T-helper 1 cell (primary cell): Measurements from ENCODE around the gene NODAL.
A peak's percentile ranks its signal among the peaks of the same experiment; 100 is the strongest.

Experiments used
- DNase-seq, 5 donors: peaks; one replicate each; pipeline ENCODE4 v3.0.0-alpha.2; 2012 to 2020

NODAL gene

GRCh38 chr10:70432561-70433263 lies 8.8 kb downstream of the NODAL start:
- DNase-seq: peak in 1 of 5 donors; percentile 30

- no peak for DNase-seq
Measured at GRCh38 chr10:70432101-70432500, 9.4 kb downstream of the NODAL start.

DNA sequence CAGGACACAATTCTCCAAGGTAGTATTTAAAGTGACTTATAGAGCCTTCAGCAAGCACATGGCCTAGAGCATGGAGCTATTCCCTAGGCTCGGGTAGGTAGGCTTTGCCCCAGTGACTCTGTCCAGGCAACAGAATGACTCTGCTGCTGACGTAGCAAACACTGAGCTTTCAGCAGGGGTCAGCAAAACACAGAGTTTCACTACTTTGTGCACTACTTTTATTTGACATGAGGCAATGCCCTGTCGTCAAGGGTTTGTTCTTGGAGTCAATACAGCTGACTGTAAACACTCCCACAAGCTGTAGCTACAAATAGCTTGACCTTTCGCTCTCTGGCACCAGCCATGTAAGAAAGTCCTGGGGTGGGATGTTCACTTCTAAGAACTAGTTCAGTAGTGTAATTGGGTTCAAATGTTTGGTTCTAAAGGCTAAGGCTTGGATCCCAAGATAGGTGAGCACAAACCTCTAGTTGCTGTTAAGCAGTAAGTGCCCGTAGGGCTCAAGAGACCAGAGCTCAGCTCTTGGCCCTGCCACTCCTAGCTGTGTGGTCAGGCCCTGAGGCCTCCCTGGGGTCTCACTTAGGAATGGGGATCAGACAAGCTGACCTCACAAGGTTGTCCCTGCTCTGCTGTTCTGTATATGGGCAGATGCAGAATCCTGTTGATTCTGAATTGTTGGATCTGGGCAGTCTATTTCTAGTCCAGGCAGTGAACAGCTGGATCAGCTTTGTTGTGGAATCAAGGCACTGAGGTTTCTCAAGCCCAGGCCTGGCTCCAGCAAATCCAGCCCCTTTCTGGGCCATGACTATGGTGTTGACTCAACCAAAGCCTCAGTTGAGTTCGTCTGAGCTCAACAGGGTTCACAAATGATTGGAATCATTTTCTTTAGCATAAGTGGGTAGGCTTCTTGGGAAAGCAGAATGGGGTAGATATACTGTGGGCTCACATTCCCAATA lies 10.7 kb downstream of the NODAL start:
- no peak for DNase-seq

DNA sequence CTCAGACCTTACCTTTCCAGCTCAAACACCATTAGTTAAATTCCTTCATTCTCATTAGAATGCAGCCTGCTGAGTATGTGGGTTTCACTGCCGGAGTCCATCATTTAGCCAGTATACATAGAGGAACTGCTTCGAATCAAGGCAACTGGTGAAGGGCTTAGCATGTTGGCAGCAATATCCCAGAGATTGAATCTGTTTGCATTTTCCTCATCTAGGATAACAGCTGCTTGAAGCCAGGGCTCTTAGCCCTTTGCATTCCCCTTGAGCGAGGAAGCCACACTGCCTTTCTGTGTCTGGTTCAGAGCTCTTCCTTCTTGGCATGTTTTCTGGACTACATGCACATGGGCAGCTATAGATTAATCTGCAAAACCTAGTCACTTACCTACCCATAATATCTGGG lies 14.7 kb downstream of the NODAL start:
- DNase-seq: no peak

DNA sequence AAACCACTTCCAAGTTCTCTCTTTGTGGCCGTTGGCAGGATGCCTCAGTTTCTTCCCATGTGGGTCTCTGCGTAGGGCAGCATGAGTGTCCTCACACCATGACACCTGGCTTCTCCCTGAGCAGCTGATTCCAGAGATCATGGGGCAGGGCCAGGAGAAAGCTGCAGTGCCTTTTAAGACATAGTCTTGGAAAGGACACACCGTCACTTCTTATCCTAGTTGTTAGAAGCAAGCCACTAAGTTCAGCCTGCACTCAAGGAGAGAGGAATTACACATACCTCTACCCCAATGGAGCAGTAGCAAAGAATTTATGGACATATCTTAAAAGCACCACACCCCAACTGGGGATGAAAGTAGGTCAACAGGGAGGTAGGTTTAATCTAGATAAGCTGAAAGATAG lies 16.4 kb downstream of the NODAL start:
- DNase-seq: no peak

GRCh38 chr10:70424320-70424719 lies 17.2 kb downstream of the NODAL start:
- no peak for DNase-seq

- no peak for DNase-seq
Measured at GRCh38 chr10:70418713-70419112, 22.8 kb downstream of the NODAL start.

- no peak for DNase-seq
Measured at GRCh38 chr10:70418229-70418628, 23.3 kb downstream of the NODAL start.

GRCh38 chr10:70417568-70417967 lies 23.9 kb downstream of the NODAL start:
- no peak for DNase-seq

DNA sequence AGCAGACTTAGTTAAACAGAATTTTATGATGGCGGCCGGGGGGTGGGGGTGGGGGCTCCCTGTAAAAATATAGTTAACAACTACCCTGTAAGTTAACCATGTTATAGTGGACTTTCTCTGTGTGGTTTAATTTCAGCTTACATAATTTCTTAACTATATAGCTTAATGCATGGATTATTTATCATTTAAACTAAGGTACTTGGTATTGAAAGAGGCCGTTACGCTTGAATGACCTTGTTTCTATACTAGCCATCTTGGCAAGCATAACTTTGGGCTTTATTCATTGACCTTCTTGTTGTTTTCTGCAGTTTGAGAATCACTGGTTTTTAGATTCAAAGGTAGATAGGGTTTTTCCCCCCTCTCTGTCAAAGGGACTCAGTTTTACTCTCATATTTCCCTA lies 29.1 kb downstream of the NODAL start:
- DNase-seq: no peak

- DNase-seq: no peak
Measured at GRCh38 chr10:70410608-70411007, 30.9 kb downstream of the NODAL start.

DNA sequence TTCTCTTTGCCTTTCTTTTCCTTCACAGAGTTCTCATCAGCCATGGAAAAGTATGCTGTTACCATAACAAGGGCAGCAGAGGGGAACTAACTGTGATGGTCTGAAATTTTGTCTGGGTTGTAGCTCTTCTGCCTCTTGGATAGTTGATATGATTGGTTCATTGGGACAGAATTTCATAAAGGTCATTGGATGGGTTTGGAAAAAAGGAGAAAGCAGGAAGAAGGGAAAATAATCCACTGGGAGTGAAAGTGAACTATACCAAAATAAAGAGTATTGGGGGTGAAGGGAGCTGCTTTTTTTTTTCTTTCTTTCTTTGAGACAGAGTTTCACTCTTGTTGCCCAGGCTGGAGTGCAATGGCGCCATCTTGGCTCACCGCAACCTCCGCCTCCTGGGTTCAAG lies 31.7 kb downstream of the NODAL start:
- DNase-seq: no peak

- DNase-seq: peak in 2 of 5 donors; percentile 11 to 65
Measured at GRCh38 chr10:70405037-70405824, 36.2 kb downstream of the NODAL start.

- no peak for DNase-seq
Measured at GRCh38 chr10:70404787-70405036, 36.8 kb downstream of the NODAL start.

DNA sequence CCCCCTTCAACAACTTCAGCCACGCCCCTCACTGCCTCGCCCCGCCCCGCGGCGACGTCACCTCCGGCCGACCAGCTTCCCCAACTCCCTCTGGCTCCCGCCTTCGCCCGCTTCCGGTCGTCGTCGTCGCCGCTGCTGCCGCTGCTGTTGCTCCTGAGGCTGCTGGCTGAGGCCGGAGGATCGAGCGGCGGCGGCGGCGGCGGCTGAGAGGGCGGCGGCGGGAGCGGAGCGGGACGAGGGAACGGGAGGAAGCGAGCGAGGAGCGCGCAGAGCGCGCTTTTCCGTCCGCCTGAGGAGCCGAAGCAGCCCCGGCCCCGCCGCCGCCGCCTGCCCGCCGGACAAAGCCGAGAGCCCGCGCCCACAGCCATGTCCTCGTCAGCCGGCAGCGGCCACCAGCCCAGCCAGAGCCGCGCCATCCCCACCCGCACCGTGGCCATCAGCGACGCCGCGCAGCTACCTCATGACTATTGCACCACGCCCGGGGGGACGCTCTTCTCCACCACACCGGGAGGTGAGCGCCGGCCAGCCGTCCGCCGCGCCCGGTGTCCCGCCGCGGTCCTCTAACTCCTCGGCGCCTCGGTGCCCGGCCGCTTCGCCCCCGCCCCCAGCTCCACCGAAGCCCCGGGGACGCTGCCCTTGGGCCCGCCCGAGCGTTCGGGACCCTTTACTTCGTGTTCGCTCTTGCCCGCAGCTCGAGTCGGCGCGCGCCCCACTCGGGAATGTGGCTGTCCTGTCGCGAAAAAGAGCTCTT lies 37.3 kb downstream of the NODAL start, which contains the start of gene EIF4EBP2:
TSS of gene EIF4EBP2 (plus strand) at position 110 of the 751 bp plus-strand sequence. CDS start at position 367, 257 bp downstream.
- peak; percentile 94 to 99 (median 96) for DNase-seq

DNA sequence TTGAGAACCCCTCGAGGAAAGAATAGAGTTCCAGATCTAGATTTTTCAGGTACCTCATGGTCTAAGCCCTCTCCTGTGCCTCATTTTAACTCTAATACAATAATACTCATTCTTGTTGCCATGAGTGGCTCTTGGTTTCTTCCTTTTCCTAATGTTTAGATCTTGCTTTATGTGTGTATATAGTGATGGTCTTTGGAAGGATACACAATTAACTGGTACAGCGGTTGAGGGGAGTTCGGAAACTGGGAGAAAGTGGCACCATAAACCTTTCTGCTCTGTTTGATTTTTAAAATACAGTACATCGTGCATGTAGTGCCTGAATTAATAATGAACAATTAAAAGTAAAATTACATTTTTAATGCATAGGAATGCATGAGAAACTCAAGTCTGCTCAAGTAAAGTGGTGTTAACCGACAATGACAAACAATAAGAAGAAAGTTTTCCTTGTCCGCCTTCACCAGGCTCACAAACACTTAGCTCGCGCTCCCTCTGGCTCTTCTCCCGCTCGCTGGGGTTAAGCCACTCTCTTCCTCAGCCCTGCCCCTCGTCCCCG lies 37.9 kb downstream of the NODAL start:
- DNase-seq: no peak

DNA sequence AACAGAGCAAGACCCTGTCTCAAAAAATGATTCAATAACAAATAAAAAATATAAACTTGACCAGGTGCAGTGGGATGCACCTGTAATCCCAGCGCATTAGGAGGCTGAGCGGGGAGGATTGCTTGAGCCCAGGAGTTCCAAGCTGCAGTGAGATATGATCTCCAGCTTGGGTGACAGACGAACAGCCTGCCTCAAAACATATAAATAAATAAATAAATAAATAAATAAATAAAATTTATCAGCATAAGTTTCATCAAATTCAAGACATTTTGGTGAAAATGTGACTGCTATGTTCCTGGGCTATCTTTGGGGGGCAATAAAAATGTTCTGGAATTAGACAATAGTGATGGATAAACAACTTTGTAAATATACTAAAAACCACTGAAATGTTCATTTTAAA lies 42.3 kb downstream of the NODAL start:
- no peak for DNase-seq

- no peak for DNase-seq
Measured at GRCh38 chr10:70396140-70396539, 45.3 kb downstream of the NODAL start.

GRCh38 chr10:70391654-70392053 lies 49.8 kb downstream of the NODAL start:
- no peak for DNase-seq
